GM12864 (cell line): ENCODE data around the gene RIOK1.

Experiments used
- DNase-seq: peaks from one replicate; pipeline ENCODE4 v3.0.0-alpha.2; 2011; ENCODE audit warnings: low read depth
- H3K4me3 ChIP-seq: 2 replicates; pipeline ENCODE4 v1.5.1; 2011; ENCODE audit warnings: mild to moderate bottlenecking, low read depth, low read length, control low read depth
- CTCF ChIP-seq: IDR thresholded peaks from 2 replicates; pipeline ENCODE4 v1.5.1; 2011; ENCODE audit warnings: low read depth, mild to moderate bottlenecking, moderate library complexity, low read length, control low read depth, inconsistent platforms; ENCODE audit errors: missing control alignments

RIOK1 gene

GRCh38 chr6:7421066-7421465 lies 31.5 kb downstream of the RIOK1 start:
- no peak for TF ChIP-seq CTCF
- no peak overlapping the region for H3K4me3 ChIP-seq
- no peak for DNase-seq

GRCh38 chr6:7424058-7424457 lies 34.5 kb downstream of the RIOK1 start:
- TF ChIP-seq CTCF = no peak
- no peak for DNase-seq

GRCh38 chr6:7424967-7425807 lies 35.6 kb downstream of the RIOK1 start:
- TF ChIP-seq CTCF = peak; percentile 14
- no peak for DNase-seq
- H3K4me3 ChIP-seq = no peak overlapping the region

More at GRCh38 chr6:7424058-7424457, 34.5 kb downstream of the RIOK1 start:
- no peak overlapping the region for H3K4me3 ChIP-seq

DNA sequence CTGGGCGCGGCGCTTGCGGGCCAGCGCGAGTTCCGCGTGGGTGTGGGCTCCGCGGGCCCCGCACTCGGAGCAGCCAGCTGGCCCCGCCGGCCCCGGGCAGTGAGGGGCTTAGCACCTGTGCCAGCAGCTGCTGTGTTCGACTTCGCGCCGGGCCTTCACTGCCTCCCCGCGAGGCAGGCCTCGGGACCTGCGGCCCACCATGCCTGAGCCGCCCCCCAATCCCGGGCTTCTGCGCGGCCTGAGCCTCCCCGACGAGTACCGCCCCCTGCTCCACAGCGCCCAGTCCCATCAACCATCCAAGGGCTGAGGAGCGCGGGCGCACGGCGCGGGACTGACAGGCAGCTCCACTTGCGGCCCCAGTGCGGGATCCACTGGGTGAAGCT lies 36.2 kb downstream of the RIOK1 start:
- no peak overlapping the region for H3K4me3 ChIP-seq
- TF ChIP-seq CTCF = no peak
- DNase-seq = no peak

GRCh38 chr6:7426447-7427169 lies 37.0 kb downstream of the RIOK1 start:
- no peak for TF ChIP-seq CTCF
- no peak for DNase-seq
- no peak overlapping the region for H3K4me3 ChIP-seq

- DNase-seq = no peak
- no peak overlapping the region for H3K4me3 ChIP-seq
- TF ChIP-seq CTCF = no peak
Observed at GRCh38 chr6:7431313-7431673, 41.7 kb downstream of the RIOK1 start.
